CD4-positive, alpha-beta T cell treated with Interleukin-1 beta for 1 hour (primary cell): ENCODE data around the gene SETD1B.
"Not testable (repeated sequence)": the region's sequence is repeated elsewhere in the genome, so short reads cannot be mapped to it uniquely, and the experiment has no call there.

ENCODE experiments used
- DNase-seq, 2 donors: peaks; one replicate each; pipeline ENCODE4 v3.0.0-alpha.2; 2020 to 2022

SETD1B gene

DNA sequence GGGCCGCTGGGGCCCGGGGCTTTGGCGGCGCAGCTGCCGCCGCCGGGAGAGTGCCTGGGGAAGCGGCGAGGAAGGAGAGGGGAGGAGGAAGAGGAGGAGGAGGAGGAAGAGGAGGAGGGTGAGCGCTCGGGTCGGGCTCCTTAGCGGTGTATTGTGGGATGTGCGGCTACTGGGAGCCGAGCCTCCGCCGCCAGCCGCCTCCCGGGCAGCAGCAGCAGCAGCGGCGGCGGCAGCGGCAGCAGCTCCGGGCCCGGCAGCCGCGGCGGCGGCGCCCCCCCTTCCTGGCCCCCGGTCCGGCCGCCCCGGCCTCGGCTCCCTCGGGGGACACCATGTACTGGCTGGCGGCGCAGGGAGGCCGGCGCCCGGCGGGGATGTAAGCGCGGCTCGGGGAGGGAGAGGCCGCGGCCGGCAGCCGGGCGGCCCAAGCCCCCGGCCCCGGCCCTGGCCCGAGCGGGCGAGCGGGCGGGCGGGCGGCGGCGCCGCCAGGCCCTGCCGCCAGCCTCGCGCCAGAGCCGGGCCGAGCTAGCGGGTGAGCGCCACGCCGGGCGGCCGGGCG, at the start of gene SETD1B:
TSS of gene SETD1B (plus strand) at position 149 of the 556 bp plus-strand sequence. CDS start 729 bp downstream, outside the sequence.
- DNase-seq, result peak; percentile 62 to 67

DNA sequence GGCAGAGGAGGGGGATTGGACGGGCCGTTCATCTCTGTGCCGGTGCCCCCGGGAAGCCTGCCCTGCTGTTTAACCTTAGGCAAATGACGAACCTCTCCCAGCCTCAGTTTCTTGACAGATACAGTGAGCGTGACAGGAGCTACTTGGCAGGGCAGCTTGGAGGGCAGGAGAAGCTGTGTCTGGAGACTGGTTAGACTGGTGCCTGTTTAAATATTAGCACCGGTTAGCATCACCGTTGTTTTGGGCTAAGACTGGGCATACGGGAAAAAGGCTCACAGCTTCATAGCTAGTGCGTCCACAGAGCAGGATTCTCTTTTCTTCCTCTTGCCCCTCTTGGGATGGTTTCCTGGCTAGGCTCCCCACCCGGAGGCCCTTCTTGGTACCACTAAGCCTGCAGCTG, 49.0 kb upstream of the SETD1B start:
- DNase-seq, result no peak

DNA sequence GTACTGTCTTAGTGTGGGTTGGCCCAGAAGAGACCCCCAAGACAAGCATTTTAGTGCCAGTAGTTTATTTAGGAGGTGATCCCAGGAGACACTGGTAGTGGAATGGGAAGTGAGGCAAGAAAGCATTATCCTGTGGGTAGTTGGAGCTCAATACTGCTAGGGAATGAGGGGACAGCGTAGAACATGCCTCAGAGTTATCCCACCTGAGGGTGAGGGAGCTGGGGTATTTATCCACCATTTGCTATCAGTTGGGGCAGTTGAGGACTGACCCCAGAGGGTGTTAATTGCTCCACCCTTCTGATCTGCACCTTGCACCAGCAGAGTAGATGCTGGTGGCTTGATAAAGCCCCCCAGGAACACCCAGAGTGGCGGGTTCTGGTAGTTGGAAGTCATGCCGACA, 48.2 kb upstream of the SETD1B start:
- DNase-seq, result no peak

DNA sequence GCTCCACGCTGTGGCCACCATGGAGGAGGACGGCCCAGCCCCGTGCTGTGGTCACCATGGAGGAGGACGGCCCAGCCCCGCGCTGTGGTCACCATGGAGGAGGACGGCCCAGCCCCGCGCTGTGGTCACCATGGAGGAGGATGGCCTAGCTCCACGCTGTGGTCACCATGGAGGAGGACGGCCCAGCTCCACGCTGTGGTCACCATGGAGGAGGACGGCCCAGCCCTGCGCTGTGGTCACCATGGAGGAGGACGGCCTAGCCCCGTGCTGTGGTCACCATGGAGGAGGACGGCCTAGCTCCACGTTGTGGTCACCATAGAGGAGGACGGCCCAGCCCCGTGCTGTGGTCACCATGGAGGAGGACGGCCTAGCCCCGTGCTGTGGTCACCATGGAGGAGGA, 45.3 kb upstream of the SETD1B start:
- not testable (repeated sequence) for DNase-seq

DNA sequence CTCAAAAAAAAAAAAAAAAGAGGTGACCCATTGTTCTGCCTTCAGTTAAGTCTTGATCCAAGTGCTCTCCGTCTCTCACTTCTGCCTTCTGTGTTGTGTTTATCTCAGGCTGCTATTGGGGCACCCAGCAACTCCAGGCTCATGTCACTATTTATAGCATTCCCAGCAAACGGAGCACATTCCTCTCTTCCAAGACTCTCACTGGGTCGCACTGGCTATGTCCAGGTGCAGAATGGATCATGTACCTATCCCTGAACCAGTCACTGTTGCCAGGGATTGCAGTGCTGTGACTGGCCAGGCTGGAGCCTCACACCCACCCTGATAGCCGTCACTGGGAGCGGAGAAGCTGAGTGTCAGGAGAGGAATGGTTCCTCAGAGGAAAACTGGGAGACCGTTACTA, 41.5 kb upstream of the SETD1B start:
- DNase-seq, result no peak

DNA sequence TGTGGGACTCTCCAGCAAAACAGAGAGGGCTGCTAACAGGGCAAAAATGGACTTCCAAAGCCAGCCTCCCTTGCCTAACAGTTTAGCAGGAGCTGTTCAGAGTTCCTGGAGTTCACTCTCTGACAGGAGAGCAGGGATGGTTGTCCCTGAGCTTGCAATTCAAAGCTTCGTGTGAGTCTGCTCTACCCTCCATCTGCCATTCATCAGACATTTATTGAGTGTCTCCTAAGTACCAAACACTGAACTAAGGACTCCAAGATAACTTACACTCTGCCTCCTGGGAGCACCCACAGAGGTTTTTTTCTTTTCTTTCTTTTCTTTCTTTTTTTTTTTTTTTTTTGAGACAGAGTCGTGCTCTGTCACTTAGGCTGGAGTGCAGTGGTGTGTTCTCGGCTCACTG, 39.0 kb upstream of the SETD1B start:
- DNase-seq, result no peak

DNA sequence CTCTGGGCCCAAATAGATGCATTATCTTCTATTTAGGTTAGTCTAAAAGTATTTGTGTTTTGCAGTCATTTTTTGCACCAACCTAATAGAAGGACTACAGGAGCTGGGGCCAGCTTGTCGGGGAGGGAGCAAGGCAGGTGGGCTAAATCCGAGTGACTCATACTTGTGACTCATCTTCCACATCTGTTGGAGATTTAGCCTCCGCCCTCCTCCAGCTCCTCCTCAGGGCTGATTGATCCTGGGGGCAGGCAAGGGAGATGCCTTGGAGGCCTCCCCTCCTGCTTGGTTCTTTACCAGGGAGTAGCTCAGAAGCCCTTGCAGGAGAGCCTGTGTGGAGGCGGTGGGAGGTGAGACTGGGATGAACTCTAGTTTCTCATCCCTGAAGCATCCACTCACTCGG, 38.2 kb upstream of the SETD1B start:
- DNase-seq, result no peak

DNA sequence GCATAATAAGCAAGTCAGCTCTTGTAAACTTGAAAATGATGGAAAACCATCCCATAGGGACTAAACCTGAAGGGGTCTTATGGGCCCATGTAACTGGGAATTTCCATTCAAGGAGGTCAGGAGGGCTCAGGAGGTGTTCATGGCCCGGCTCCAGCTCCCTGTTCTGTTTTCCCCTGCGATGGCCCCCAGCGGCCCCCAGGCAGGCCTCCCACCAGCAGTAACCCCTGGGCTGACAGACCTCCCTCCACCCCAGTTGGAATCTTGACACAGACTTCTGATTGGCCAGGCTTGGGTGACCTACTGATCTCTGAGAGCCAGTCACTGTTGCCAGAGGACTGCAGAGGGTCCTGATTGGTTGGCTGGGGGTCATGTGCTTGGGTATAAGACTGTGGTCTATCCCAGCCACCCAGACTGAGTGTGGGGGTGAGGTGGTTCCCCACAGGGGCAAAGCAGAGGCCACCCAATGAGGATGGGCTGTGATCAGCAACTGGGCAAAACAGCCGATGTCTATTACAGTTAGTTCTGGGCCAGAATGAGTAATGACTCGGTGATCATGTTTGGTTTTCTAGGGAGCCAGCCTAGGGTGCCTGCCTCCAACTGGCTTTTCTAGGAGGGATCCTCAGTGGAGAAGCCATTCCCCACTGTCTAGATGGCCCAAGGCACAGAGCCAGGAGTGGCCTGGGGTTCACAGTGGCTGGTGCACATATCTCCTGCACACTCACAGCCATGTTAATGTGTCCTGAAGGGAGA, 37.3 kb upstream of the SETD1B start:
- DNase-seq, result no peak

DNA sequence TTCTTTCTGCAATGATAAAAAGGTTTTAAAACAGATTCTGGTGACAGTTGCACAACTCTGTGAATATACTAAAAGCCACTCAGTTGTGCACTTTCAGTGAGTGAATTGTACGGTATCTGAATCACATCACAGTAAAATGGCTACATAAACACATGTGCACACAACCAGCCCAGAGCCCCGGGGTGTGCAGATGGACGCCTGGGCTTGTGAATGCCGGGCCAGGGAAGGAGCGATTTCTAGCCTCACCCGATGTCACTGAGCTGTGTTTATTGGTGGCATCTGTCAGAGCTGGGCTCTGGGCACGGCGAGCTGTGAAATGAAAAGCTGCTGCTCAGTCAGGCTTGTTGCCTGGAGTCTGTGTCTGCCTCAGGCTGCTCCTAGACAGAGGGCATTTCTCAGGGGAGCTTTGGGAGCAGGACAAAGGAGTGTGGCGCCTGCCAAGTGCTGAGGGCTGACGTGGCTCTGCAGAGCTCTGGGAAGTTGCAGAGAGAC, 36.2 kb upstream of the SETD1B start:
- no peak for DNase-seq

DNA sequence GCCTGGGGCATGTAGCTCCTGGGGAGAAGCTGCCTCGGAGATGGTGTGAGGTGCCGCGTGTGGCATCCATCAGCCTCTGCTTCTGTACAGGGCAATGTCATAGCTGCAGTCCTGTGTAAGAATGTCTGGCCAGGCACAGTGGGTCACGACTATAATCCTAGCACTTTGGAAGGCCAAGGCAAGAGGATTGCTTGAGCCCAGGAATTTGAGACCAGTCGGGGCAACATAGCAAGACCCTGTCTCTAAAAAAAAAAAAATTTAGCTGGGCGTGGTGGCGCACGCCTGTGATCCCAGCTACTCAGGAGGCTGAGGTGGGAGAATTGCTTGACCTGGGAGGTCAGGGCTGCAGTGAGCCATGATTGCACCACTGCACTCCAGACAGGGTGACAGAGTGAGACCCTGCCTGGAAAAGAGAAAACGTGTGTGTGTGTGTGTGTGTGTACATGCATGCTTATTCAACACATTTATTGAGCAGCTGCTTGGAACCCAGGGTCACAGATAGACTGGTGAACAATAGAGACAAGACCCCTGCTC, 34.4 kb upstream of the SETD1B start:
- no peak for DNase-seq

DNA sequence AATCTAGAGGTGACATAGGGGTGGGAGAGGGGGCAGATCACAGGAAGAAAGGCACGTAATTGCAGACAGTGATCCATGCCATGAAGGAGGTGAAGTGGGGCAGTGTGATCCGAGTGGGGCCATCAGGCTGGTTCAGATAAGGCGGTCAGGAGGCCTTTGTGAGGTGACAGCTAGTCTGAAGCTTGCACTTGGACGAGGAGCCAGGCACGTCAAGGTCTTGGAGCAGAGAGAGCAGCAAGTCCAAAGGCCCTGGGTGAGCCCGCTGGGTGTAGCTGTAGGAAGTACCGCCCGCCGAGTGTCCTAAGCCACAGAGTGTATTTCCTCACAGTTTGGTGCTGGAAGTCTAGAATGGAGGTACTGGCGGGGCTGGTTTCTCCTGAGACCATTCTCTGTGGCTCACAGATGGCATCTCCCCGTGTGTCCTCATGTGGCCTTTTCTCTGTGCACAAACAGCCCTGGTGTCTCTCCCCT, 33.9 kb upstream of the SETD1B start:
- no peak for DNase-seq

DNA sequence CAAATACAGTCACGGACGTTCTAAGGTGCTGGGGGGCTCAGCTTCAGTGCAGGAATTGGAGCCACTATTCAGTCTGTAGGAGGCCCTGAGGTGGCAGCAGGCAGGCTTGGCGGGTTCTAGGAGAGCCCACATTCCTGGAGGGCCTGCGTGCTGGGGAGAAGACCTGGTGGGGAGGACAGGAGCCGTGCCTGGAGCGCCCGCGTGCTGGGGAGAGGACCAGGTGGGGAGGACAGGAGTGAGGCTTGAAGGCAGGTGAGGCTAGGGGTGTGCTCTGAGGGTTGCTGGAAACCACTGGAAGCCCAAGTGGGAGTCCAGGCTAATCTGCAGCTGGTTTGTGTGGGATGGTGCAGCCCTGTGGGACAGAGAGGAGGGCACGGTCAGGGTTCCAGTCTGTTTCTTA, 33.4 kb upstream of the SETD1B start:
- DNase-seq, result no peak

DNA sequence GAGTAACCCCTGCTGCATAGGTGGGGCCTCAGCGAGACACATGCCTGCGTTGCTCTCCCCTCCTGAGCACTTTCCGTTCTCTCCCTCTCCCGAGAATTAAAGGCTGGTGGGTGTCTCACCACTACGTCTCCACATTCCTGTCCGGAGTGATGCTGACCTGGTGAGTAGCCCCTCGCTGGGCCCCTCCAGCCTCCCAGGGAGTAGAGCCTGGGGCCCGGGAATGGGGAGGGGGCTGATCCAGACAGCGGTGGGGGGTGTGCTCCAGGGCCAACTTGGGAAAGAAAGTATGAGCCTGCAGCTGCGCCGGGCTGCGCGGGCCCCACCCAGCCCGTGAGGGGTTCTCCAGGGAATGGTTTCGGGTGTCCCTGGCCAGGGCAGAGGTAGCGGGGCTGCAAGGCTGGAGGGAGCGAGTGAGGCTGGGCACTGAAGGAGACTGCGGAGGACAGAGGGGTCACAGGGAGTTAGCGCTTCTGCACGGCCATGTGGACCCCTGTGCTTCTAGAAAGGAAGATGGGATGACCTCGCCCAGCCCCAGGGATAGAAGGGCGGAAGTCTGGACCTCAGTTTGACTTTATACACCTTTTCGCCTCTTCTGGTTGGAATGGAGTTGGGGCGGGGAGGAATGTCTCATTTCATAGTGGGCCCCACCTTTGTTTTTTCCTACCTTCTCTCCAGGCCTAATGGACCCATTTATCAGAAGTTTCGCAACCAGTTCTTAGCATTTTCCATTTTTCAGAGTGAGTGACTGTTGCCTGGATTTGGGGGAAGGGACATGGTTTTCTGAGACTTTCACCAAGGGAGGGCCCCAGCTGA, 32.8 kb upstream of the SETD1B start:
- no peak for DNase-seq

DNA sequence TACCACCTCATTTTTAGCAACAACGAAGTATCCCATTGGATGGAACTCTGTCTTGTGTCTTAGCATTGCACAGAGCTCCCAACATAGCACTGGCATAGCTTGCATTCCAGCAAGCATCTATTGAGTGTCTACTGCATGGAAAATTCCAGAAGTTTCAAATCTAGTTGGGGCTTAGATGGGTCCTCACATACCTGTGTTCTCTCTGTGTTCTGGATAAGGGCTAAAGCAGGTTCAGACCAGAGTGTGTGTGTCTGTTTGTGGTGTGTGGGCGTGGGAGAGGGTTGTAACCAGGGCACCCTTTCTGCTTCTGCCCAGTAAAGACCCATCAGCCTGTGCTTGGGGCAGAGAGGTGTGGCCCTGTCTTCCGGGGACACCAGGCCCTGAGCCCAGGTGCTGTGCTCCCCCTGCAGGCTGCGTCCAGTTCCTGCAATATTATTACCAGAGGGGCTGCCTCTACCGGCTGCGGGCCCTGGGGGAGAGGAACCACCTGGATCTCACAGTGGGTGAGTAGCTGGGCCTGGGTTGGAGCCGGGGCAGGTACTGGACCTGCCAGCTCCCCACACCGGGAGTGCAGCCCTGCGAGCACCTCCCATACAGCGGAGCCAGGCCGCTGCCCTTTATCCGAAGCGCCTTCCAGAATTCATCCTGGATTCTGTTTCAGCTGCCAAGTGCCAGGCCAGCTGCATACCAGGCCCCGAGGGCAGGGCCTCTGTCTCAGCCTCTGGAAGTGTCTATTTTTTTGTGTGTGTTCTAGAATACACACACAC, 30.6 kb upstream of the SETD1B start:
- DNase-seq, result peak; percentile 84 to 86

DNA sequence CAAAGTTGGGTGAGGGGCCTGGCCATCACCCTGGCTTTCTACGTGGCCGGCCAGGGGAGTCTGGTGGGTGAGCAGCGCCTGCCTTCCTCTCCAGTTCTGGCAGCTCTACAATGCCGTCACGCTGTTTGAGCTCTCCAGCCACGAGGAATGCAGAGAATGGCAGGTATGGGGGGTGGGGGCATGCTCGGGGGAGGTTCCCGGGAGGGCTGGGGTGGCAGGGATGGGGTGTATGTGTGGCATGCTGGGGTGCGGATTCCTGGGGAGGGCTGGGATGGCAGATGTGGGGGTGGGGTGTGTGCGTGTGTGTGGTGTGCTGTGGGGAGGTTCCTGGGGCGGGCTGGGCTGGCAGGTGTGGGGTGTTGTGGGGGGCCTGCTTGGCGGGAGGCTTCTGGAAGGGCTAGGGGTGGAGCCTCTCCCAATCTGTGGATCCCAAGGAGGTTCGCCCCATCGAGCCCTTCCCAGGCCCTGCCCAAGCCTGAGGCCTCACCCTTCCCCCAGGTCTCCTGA, 28.8 kb upstream of the SETD1B start:
- no peak for DNase-seq

DNA sequence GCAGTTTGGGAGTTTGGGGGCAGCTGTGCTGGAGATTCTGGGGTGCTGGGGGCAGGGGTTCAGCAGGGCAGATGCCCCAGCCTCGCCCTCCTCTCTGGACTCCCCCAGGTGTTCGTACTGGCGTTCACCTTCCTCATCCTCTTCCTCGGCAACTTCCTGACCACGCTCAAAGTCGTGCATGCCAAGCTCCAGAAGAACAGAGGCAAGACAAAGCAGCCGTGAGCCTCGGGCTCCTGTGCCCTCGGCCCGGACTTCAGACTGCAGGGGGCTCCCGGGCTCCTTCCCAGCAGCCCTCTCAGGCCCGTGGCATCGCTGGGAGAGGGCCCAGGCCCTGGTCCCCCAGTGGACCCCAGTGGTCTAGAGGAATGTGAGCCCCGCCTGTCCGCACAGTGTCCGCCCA, 28.3 kb upstream of the SETD1B start:
- DNase-seq, result no peak

DNA sequence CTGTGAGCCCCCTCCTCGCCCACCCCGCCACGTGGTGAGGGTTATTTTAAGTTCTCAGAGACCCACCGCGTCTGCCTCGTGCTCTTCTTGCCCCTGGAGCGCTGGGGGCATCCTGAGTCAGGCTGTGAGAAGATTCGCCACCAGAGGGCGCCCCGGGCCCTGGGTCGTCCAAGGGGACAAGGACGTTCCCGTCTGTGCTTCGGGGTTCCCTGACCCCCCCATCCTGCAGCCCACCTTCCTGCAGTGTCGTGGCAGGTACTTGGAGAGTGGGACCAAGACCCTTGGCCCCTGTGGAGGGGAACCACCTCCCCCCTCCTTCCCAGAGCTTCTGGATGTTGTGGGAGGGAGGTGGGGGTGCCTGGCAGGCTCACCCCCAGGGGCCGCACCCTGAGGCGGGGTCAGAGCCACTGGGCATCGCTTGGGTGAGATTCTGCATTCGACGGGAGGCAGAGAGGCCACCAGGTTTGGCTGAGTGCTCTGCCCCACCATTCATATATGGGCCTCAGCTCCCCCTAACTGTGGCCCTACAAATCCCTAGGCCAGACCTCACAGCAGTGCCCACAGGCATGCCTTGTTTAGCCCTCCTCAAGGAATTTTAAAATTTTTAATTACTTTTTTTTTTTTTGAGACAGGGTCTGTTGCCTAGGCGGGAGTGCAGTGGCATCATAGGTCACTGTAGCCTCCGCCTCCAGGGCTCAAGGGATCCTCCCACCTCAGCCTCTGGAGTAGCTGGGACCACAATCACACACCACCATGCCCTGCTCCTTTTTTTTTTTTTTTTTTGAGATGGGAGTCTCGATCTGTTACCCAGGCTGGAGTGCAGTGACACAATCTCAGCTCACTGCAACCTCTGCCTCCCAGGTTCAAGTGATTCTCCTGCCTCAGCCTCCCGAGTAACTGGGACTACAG, 27.4 kb upstream of the SETD1B start:
- DNase-seq, result peak; percentile 86 to 88

DNA sequence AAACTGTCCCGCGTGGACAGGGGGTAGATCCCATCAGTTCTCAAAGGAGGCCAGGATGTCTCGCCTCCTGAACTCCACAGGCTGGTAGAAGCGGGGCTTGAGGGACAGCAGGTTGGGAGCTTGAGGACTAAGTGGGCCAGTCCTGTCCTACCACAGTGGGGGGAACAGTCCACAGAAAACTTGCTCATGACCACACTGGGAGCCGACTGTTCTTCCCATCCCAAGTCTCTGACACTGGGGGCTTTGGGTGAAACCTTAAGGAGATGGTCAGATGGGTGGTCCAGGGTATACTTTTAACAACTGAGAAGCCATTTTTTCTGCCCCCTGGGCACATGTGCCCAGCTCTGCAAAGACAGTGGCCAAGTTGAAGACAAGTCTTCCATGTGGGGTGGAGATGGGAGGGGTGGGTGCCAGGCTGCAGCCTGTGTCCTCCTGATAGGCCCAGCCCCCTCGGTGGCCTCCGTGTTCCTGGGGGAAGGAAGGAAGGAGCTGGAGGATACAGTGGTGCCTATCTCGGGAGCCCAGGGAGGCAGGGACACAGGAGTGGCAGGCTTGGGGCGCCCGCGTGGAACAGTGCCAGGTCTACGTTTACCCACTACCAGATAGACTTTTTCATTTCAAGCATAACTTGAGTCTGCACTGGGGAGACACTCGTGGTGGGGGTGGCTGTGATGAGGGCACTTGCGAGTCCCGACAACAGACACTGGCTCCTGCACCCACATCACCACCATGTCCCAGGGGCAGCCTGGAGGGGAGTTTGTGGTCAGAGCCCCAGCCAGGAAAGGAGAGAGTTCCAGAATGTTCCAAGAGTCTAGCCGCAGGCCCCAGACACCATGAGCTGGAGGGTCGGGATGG, 25.0 kb upstream of the SETD1B start:
- no peak for DNase-seq

DNA sequence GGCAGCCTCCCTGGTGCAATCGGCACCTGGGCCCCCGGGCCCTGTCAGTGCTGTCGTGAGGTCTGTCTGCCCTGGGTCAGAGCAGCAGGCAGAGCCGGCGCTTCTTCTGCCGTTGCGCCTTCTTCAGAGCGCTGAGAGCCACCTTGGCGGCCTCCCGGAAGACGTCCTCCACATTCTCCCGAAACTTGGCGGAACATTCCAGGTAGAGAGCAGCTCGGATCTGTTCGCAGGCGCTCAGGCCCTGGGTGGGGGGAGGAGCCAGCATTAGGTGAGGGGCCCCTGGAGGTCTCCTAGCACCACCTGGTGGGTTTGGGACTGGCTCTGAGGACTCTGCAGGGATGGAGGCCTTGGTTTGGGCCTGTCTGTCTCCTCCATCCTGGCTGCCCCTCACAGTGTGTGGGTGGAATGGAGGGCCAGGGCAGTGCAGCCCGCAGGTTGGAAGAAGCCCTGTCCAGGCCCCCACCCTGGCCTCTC, 24.4 kb upstream of the SETD1B start:
- no peak for DNase-seq

DNA sequence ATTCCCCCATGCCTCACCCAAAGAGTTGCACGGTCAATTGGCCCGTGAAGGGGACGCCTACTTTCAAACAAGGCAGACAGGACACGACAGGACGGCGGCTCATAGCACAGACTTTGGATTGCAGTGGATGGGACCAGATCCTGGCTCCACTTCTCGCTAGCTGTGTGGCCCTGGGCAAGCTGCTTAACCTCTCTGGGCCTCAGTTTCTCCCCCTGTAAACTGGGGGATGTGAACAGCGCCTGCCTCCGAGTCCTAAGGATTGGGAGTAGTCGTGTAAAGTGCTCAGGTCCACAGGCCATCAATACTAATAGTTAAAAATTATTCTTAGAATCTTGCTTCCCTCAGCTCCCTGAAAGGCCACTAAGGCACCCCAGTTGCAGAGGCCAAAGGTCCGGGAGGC, 23.4 kb upstream of the SETD1B start:
- DNase-seq, result no peak
